ENCODE data around the gene MACROD2.

GRCh38 chr20:15546525-15547023, 1551.3 kb downstream of the MACROD2 start:
- no peak for TF ChIP-seq POLR2AphosphoS5 (IDR thresholded peaks at IDR 0.05; ENCODE audit: low read depth, low read length)
- TF ChIP-seq TAF1 (IDR thresholded peaks at IDR 0.05; ENCODE audit: borderline replicate concordance, insufficient read depth, low read length): no peak
- TF ChIP-seq, protein P1, sequence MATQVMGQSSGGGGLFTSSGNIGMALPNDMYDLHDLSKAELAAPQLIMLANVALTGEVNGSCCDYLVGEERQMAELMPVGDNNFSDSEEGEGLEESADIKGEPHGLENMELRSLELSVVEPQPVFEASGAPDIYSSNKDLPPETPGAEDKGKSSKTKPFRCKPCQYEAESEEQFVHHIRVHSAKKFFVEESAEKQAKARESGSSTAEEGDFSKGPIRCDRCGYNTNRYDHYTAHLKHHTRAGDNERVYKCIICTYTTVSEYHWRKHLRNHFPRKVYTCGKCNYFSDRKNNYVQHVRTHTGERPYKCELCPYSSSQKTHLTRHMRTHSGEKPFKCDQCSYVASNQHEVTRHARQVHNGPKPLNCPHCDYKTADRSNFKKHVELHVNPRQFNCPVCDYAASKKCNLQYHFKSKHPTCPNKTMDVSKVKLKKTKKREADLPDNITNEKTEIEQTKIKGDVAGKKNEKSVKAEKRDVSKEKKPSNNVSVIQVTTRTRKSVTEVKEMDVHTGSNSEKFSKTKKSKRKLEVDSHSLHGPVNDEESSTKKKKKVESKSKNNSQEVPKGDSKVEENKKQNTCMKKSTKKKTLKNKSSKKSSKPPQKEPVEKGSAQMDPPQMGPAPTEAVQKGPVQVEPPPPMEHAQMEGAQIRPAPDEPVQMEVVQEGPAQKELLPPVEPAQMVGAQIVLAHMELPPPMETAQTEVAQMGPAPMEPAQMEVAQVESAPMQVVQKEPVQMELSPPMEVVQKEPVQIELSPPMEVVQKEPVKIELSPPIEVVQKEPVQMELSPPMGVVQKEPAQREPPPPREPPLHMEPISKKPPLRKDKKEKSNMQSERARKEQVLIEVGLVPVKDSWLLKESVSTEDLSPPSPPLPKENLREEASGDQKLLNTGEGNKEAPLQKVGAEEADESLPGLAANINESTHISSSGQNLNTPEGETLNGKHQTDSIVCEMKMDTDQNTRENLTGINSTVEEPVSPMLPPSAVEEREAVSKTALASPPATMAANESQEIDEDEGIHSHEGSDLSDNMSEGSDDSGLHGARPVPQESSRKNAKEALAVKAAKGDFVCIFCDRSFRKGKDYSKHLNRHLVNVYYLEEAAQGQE (IDR thresholded peaks at IDR 0.05; ENCODE audit: insufficient read depth in 1 of 2, low read depth in 2 of 2, low read length in 2 of 2): no peak
